HEK293 (cell line): Measurements from ENCODE around the gene CDK5R2.

Experiments used
- EGR2 ChIP-seq: fragments of 450-650 bp; formaldehyde crosslinking; IDR thresholded peaks from 2 replicates; pipeline ENCODE4 v1.5.1; 2016; ENCODE audit warnings: low read depth, missing biosample characterization, missing genetic modification characterization
- KLF8 ChIP-seq: fragments of 450-650 bp; formaldehyde crosslinking; IDR thresholded peaks from 2 replicates; pipeline ENCODE4 v1.5.1; 2016; ENCODE audit warnings: missing biosample characterization, missing genetic modification characterization
- PATZ1 ChIP-seq: fragments of 450-650 bp; formaldehyde crosslinking; IDR thresholded peaks from 2 replicates; pipeline ENCODE4 v1.5.1; 2016; ENCODE audit warnings: missing biosample characterization, missing genetic modification characterization
- ZBTB20 ChIP-seq: fragments of 450-650 bp; formaldehyde crosslinking; IDR thresholded peaks from 2 replicates; pipeline ENCODE4 v1.5.1; 2016; ENCODE audit warnings: missing biosample characterization, missing genetic modification characterization
- ZBTB8A ChIP-seq: fragments of 450-650 bp; formaldehyde crosslinking; IDR thresholded peaks from 2 replicates; pipeline ENCODE4 v1.5.1; 2016; ENCODE audit warnings: missing biosample characterization, missing genetic modification characterization
- ZFHX2 ChIP-seq: fragments of 450-650 bp; formaldehyde crosslinking; conservative IDR thresholded peaks from 2 replicates; pipeline ENCODE4 v1.5.1; 2016; ENCODE audit warnings: missing biosample characterization, missing genetic modification characterization
- ZFP69B ChIP-seq: fragments of 450-650 bp; formaldehyde crosslinking; IDR thresholded peaks from 2 replicates; pipeline ENCODE4 v1.5.1; 2016; ENCODE audit warnings: missing biosample characterization, missing genetic modification characterization
- ZNF112 ChIP-seq: fragments of 450-650 bp; formaldehyde crosslinking; IDR thresholded peaks from 2 replicates; pipeline ENCODE4 v1.5.0; 2017; ENCODE audit warnings: missing biosample characterization, missing genetic modification characterization
- ZNF121 ChIP-seq: fragments of 450-650 bp; formaldehyde crosslinking; IDR thresholded peaks from 2 replicates; pipeline ENCODE4 v1.5.1; 2016; ENCODE audit warnings: missing biosample characterization, missing genetic modification characterization
- ZNF132 ChIP-seq: fragments of 450-650 bp; formaldehyde crosslinking; IDR thresholded peaks from 2 replicates; pipeline ENCODE4 v1.5.1; 2017; ENCODE audit warnings: missing biosample characterization, missing genetic modification characterization, borderline replicate concordance
- ZNF335 ChIP-seq: fragments of 450-650 bp; formaldehyde crosslinking; conservative IDR thresholded peaks from 2 replicates; pipeline ENCODE4 v1.5.1; 2016; ENCODE audit warnings: missing biosample characterization, missing genetic modification characterization
- ZNF416 ChIP-seq: fragments of 450-650 bp; formaldehyde crosslinking; IDR thresholded peaks from 2 replicates; pipeline ENCODE4 v1.5.1; 2016; ENCODE audit warnings: missing biosample characterization, missing genetic modification characterization
- ZNF510 ChIP-seq: fragments of 450-650 bp; formaldehyde crosslinking; IDR thresholded peaks from 2 replicates; pipeline ENCODE4 v1.5.1; 2018; ENCODE audit warnings: mild to moderate bottlenecking, missing genetic modification characterization, missing biosample characterization; ENCODE audit not compliant: insufficient replicate concordance
- ZNF571 ChIP-seq: fragments of 450-650 bp; formaldehyde crosslinking; IDR thresholded peaks from 2 replicates; pipeline ENCODE4 v1.5.0; 2017; ENCODE audit warnings: missing biosample characterization, missing genetic modification characterization
- ZNF623 ChIP-seq: fragments of 450-650 bp; formaldehyde crosslinking; IDR thresholded peaks from 2 replicates; pipeline ENCODE4 v1.5.1; 2016; ENCODE audit warnings: missing biosample characterization, missing genetic modification characterization
- ZNF785 ChIP-seq: fragments of 450-650 bp; formaldehyde crosslinking; IDR thresholded peaks from 2 replicates; pipeline ENCODE4 v1.5.1; 2016; ENCODE audit warnings: missing biosample characterization, missing genetic modification characterization
- ZNF791 ChIP-seq: fragments of 450-650 bp; formaldehyde crosslinking; IDR thresholded peaks from 2 replicates; pipeline ENCODE4 v1.5.1; 2016; ENCODE audit warnings: missing biosample characterization, missing genetic modification characterization
- ZNF843 ChIP-seq: fragments of 450-650 bp; formaldehyde crosslinking; IDR thresholded peaks from 2 replicates; pipeline ENCODE4 v1.5.1; 2016; ENCODE audit warnings: missing biosample characterization, missing genetic modification characterization
- ZSCAN16 ChIP-seq: fragments of 450-650 bp; formaldehyde crosslinking; IDR thresholded peaks from 2 replicates; pipeline ENCODE4 v1.5.1; 2016; ENCODE audit warnings: missing biosample characterization, missing genetic modification characterization
- ZSCAN30 ChIP-seq: fragments of 450-650 bp; IDR thresholded peaks from 2 replicates; pipeline ENCODE4 v1.5.1; 2018; ENCODE audit warnings: missing biosample characterization, mild to moderate bottlenecking, missing genetic modification characterization, moderate library complexity
- TF ChIP-seq, protein P1 (sequence below): fragments of 450-650 bp; formaldehyde crosslinking; conservative IDR thresholded peaks from 2 replicates; pipeline ENCODE4 v1.5.1; 2016; ENCODE audit warnings: low read depth, missing biosample characterization, missing genetic modification characterization
- TF ChIP-seq, protein P2 (sequence below): fragments of 450-650 bp; formaldehyde crosslinking; IDR thresholded peaks from 2 replicates; pipeline ENCODE4 v1.5.1; 2016; ENCODE audit warnings: missing biosample characterization, missing genetic modification characterization, low read depth
- TF ChIP-seq, protein P3 (sequence below): fragments of 450-650 bp; formaldehyde crosslinking; IDR thresholded peaks from 2 replicates; pipeline ENCODE4 v1.5.1; 2016; ENCODE audit warnings: missing biosample characterization, missing genetic modification characterization, low read depth
- TF ChIP-seq, protein P4 (sequence below): fragments of 450-650 bp; formaldehyde crosslinking; IDR thresholded peaks from 2 replicates; pipeline ENCODE4 v1.5.1; 2017; ENCODE audit warnings: missing biosample characterization, mild to moderate bottlenecking, missing genetic modification characterization, moderate library complexity
- TF ChIP-seq, protein P5 (sequence below): fragments of 450-650 bp; formaldehyde crosslinking; IDR thresholded peaks from 2 replicates; pipeline ENCODE4 v1.5.1; 2016; ENCODE audit warnings: missing biosample characterization, missing genetic modification characterization, borderline replicate concordance

CDK5R2 gene

DNA sequence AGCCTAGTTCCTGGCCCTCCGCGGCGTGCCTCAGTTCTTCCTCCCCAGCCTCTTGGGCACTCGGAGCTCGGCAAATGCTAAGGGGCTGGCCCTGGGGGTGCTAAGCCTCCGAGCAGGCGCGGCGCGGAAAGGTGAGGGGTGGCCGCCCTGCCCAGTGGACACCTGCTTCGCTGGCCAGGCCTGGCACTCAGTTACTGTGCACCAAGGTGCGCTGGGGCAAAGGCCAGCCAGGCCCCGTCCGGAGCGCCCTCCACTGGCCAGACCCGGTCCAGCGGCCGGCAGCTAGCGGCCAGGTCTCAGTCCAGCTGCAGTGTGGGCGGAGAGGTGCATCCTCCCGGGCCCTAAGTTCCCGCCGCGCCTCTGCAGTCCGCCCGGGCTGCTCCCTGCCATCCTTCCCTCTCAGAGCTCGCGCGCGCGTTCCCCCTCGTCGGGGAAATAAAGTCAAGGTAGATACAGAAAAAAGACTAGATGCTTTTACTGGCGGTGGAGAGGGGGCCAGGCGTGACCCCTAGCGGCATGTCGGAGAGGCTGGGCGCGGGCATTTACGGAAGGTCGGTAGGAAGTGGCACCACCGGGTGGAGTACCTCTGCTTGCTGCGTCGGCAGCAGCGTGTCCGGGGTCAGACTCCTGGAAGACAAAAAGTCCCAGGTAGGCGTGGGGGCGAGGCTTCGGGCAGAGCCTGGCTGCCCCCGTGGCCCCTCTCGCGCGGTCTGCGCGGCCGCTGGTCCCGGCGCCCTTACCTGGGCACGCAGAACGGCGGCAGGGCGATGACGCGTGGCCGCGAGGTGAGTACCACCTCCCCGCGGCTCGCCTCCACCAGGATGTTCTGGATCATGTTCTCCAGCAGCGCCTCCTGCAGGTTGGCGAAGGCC is 43.2 kb downstream of the CDK5R2 start (continued):
- no peak for TF ChIP-seq ZNF623 (tag by site-specific recombination)
- no peak for TF ChIP-seq ZNF416 (tag by site-specific recombination)
- TF ChIP-seq KLF8 (tag by site-specific recombination) = peak; percentile 56; the same call in 1 of the 2 replicates
- TF ChIP-seq, protein P1, sequence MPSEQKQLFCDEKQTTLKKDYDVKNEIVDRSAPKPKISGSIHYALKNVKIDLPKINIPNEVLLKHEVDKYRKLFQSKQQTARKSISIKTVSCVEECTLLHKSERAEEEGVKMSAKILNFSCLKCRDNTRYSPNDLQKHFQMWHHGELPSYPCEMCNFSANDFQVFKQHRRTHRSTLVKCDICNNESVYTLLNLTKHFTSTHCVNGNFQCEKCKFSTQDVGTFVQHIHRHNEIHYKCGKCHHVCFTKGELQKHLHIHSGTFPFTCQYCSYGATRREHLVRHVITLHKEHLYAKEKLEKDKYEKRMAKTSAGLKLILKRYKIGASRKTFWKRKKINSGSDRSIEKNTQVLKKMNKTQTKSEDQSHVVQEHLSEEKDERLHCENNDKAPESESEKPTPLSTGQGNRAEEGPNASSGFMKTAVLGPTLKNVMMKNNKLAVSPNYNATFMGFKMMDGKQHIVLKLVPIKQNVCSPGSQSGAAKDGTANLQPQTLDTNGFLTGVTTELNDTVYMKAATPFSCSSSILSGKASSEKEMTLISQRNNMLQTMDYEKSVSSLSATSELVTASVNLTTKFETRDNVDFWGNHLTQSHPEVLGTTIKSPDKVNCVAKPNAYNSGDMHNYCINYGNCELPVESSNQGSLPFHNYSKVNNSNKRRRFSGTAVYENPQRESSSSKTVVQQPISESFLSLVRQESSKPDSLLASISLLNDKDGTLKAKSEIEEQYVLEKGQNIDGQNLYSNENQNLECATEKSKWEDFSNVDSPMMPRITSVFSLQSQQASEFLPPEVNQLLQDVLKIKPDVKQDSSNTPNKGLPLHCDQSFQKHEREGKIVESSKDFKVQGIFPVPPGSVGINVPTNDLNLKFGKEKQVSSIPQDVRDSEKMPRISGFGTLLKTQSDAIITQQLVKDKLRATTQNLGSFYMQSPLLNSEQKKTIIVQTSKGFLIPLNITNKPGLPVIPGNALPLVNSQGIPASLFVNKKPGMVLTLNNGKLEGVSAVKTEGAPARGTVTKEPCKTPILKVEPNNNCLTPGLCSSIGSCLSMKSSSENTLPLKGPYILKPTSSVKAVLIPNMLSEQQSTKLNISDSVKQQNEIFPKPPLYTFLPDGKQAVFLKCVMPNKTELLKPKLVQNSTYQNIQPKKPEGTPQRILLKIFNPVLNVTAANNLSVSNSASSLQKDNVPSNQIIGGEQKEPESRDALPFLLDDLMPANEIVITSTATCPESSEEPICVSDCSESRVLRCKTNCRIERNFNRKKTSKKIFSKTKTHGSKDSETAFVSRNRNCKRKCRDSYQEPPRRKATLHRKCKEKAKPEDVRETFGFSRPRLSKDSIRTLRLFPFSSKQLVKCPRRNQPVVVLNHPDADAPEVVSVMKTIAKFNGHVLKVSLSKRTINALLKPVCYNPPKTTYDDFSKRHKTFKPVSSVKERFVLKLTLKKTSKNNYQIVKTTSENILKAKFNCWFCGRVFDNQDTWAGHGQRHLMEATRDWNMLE (tag by site-specific recombination) = no peak
- peak; percentile 71; the same call in 1 of the 2 replicates for TF ChIP-seq ZNF785 (tag by site-specific recombination)
- TF ChIP-seq ZBTB8A (tag by site-specific recombination) = no peak
- no peak for TF ChIP-seq ZNF571 (tag by site-specific recombination)
- no peak for TF ChIP-seq ZSCAN16
- TF ChIP-seq ZNF132 (tag by site-specific recombination) = no peak
- no peak for TF ChIP-seq ZNF121 (tag by site-specific recombination)
- TF ChIP-seq ZFP69B (tag by site-specific recombination) = no peak
- no peak for TF ChIP-seq EGR2
- TF ChIP-seq, protein P2, sequence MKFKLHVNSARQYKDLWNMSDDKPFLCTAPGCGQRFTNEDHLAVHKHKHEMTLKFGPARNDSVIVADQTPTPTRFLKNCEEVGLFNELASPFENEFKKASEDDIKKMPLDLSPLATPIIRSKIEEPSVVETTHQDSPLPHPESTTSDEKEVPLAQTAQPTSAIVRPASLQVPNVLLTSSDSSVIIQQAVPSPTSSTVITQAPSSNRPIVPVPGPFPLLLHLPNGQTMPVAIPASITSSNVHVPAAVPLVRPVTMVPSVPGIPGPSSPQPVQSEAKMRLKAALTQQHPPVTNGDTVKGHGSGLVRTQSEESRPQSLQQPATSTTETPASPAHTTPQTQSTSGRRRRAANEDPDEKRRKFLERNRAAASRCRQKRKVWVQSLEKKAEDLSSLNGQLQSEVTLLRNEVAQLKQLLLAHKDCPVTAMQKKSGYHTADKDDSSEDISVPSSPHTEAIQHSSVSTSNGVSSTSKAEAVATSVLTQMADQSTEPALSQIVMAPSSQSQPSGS (tag by site-specific recombination) = no peak
- no peak for TF ChIP-seq ZNF510 (tag by site-specific recombination)
- TF ChIP-seq ZNF335 (tag by site-specific recombination) = no peak
- peak; percentile 72 for TF ChIP-seq ZFHX2 (tag by site-specific recombination)
- TF ChIP-seq, protein P3, sequence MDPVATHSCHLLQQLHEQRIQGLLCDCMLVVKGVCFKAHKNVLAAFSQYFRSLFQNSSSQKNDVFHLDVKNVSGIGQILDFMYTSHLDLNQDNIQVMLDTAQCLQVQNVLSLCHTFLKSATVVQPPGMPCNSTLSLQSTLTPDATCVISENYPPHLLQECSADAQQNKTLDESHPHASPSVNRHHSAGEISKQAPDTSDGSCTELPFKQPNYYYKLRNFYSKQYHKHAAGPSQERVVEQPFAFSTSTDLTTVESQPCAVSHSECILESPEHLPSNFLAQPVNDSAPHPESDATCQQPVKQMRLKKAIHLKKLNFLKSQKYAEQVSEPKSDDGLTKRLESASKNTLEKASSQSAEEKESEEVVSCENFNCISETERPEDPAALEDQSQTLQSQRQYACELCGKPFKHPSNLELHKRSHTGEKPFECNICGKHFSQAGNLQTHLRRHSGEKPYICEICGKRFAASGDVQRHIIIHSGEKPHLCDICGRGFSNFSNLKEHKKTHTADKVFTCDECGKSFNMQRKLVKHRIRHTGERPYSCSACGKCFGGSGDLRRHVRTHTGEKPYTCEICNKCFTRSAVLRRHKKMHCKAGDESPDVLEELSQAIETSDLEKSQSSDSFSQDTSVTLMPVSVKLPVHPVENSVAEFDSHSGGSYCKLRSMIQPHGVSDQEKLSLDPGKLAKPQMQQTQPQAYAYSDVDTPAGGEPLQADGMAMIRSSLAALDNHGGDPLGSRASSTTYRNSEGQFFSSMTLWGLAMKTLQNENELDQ (tag by site-specific recombination) = no peak
- no peak for TF ChIP-seq ZNF112 (tag by site-specific recombination)
- TF ChIP-seq, protein P4, sequence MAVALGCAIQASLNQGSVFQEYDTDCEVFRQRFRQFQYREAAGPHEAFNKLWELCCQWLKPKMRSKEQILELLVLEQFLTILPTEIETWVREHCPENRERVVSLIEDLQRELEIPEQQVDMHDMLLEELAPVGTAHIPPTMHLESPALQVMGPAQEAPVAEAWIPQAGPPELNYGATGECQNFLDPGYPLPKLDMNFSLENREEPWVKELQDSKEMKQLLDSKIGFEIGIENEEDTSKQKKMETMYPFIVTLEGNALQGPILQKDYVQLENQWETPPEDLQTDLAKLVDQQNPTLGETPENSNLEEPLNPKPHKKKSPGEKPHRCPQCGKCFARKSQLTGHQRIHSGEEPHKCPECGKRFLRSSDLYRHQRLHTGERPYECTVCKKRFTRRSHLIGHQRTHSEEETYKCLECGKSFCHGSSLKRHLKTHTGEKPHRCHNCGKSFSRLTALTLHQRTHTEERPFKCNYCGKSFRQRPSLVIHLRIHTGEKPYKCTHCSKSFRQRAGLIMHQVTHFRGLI (tag by site-specific recombination) = no peak
- TF ChIP-seq ZSCAN30 = 0 out of 2 replicates have a peak, but pooled peaks have one; percentile 29
- TF ChIP-seq PATZ1 = peak; percentile 93; the same call in 1 of the 2 replicates
- TF ChIP-seq, protein P5, sequence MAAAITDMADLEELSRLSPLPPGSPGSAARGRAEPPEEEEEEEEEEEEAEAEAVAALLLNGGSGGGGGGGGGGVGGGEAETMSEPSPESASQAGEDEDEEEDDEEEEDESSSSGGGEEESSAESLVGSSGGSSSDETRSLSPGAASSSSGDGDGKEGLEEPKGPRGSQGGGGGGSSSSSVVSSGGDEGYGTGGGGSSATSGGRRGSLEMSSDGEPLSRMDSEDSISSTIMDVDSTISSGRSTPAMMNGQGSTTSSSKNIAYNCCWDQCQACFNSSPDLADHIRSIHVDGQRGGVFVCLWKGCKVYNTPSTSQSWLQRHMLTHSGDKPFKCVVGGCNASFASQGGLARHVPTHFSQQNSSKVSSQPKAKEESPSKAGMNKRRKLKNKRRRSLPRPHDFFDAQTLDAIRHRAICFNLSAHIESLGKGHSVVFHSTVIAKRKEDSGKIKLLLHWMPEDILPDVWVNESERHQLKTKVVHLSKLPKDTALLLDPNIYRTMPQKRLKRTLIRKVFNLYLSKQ = no peak
- no peak for TF ChIP-seq ZNF791 (tag by site-specific recombination)
- TF ChIP-seq ZBTB20 (tag by site-specific recombination) = no peak; the same call in 1 of the 2 replicates
- TF ChIP-seq ZNF843 (tag by site-specific recombination) = 0 out of 2 replicates have a peak, but pooled peaks have one; percentile 35
